Hematopoietic multipotent progenitor cell treated with erythropoietin and hydrocortisone succinate and interleukin-3 and kit ligand, for 8 days (in vitro differentiated cells): ENCODE data around the gene HOXB3.

Source experiments
- DNase-seq: peaks from one replicate; pipeline ENCODE4 v3.0.0-alpha.2; 2015

HOXB3 gene

GRCh38 chr17:48567646-48568354 lies 22.2 kb downstream of the HOXB3 start:
- no peak for DNase-seq

- DNase-seq = no peak
Measured at GRCh38 chr17:48567209-48567608, 22.8 kb downstream of the HOXB3 start.

- no peak for DNase-seq
Measured at GRCh38 chr17:48566717-48567116, 23.3 kb downstream of the HOXB3 start.

GRCh38 chr17:48565925-48566710 lies 23.9 kb downstream of the HOXB3 start:
- DNase-seq = no peak

- no peak for DNase-seq
Measured at GRCh38 chr17:48565022-48565554, 25.0 kb downstream of the HOXB3 start.

GRCh38 chr17:48564188-48565021 lies 25.6 kb downstream of the HOXB3 start:
- DNase-seq = no peak

- DNase-seq = no peak
Measured at GRCh38 chr17:48563867-48564187, 26.2 kb downstream of the HOXB3 start.

- no peak for DNase-seq
Measured at GRCh38 chr17:48563385-48563838, 26.6 kb downstream of the HOXB3 start.

GRCh38 chr17:48562934-48563333 lies 27.1 kb downstream of the HOXB3 start:
- no peak for DNase-seq

- DNase-seq = no peak
Measured at GRCh38 chr17:48561884-48562810, 27.9 kb downstream of the HOXB3 start.

GRCh38 chr17:48559840-48560817 lies 29.9 kb downstream of the HOXB3 start:
- no peak for DNase-seq

- no peak for DNase-seq
Measured at GRCh38 chr17:48559122-48559839, 30.8 kb downstream of the HOXB3 start.

- no peak for DNase-seq
Measured at GRCh38 chr17:48558831-48559121, 31.3 kb downstream of the HOXB3 start.

GRCh38 chr17:48558057-48558830 lies 31.8 kb downstream of the HOXB3 start:
- DNase-seq = no peak

GRCh38 chr17:48556576-48557401 lies 33.3 kb downstream of the HOXB3 start:
- no peak for DNase-seq

- no peak for DNase-seq
Measured at GRCh38 chr17:48556229-48556575, 33.8 kb downstream of the HOXB3 start.

- DNase-seq = no peak
Measured at GRCh38 chr17:48555258-48556228, 34.5 kb downstream of the HOXB3 start.
